Inflammatory macrophage treated with lipopolysaccharide for 1 hour (primary cell): ENCODE results near the gene OBSCN.

Source experiments
- DNase-seq, 2 donors: peaks; one replicate each; pipeline ENCODE4 v3.0.0-alpha.2; 2020 to 2022

Gene OBSCN

DNA sequence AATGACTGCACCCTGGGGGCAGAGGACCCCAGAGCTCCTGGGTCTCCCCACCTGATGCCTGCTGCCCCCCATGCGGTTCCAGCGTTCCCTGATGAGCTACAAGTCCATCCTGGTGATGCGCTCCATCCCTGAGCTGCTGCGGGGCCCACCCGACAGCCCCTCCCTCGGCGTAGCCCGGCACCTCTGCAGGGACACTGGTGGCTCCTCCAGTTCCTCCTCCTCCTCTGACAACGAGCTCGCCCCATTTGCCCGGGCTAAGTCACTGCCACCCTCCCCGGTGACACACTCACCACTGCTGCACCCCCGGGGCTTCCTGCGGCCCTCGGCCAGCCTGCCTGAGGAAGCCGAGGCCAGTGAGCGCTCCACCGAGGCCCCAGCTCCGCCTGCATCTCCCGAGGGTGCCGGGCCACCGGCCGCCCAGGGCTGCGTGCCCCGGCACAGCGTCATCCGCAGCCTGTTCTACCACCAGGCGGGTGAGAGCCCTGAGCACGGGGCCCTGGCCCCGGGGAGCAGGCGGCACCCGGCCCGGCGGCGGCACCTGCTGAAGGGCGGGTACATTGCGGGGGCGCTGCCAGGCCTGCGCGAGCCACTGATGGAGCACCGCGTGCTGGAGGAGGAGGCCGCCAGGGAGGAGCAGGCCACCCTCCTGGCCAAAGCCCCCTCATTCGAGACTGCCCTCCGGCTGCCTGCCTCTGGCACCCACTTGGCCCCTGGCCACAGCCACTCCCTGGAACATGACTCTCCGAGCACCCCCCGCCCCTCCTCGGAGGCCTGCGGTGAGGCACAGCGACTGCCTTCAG, 163.3 kb downstream of the OBSCN start:
- no peak for DNase-seq

DNA sequence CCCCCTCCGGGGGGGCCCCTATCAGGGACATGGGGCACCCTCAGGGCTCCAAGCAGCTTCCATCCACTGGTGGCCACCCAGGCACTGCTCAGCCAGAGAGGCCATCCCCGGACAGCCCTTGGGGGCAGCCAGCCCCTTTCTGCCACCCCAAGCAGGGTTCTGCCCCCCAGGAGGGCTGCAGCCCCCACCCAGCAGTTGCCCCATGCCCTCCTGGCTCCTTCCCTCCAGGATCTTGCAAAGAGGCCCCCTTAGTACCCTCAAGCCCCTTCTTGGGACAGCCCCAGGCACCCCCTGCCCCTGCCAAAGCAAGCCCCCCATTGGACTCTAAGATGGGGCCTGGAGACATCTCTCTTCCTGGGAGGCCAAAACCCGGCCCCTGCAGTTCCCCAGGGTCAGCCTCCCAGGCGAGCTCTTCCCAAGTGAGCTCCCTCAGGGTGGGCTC, 163.9 kb downstream of the OBSCN start:
- DNase-seq = no peak

DNA sequence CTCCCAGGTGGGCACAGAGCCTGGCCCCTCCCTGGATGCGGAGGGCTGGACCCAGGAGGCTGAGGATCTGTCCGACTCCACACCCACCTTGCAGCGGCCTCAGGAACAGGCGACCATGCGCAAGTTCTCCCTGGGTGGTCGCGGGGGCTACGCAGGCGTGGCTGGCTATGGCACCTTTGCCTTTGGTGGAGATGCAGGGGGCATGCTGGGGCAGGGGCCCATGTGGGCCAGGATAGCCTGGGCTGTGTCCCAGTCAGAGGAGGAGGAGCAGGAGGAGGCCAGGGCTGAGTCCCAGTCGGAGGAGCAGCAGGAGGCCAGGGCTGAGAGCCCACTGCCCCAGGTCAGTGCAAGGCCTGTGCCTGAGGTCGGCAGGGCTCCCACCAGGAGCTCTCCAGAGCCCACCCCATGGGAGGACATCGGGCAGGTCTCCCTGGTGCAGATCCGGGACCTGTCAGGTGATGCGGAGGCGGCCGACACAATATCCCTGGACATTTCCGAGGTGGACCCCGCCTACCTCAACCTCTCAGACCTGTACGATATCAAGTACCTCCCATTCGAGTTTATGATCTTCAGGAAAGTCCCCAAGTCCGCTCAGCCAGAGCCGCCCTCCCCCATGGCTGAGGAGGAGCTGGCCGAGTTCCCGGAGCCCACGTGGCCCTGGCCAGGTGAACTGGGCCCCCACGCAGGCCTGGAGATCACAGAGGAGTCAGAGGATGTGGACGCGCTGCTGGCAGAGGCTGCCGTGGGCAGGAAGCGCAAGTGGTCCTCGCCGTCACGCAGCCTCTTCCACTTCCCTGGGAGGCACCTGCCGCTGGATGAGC, 164.5 kb downstream of the OBSCN start:
- DNase-seq = no peak

DNA sequence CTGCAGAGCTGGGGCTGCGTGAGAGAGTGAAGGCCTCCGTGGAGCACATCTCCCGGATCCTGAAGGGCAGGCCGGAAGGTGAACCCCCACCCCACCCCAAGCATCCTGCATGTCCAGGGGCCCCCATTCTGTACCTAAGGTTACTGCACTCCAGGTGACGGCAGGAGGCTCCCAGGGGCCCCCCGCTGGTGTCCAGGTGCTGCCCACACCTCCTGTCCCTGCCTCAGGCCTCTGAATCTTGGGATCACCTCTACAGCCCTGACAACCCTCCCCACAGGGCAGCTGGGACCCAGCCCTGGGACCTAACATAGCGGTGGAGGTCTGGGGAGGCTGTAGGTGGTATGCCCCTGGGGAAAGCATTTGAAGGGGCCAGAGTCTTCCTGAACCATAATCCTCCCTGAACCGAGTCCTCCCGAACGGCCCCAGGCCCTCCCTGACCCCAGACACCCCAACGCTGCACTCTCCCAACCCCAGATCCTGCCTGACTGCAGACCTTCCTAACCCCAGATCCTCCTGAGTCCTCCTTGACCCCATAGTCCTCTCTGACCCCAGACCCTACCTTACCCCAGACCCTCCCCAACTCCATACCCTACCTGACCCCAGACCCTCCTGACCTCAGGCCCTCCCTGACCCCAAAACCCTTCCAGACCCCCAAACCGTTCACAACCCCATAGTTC, 165.3 kb downstream of the OBSCN start:
- no peak for DNase-seq

DNA sequence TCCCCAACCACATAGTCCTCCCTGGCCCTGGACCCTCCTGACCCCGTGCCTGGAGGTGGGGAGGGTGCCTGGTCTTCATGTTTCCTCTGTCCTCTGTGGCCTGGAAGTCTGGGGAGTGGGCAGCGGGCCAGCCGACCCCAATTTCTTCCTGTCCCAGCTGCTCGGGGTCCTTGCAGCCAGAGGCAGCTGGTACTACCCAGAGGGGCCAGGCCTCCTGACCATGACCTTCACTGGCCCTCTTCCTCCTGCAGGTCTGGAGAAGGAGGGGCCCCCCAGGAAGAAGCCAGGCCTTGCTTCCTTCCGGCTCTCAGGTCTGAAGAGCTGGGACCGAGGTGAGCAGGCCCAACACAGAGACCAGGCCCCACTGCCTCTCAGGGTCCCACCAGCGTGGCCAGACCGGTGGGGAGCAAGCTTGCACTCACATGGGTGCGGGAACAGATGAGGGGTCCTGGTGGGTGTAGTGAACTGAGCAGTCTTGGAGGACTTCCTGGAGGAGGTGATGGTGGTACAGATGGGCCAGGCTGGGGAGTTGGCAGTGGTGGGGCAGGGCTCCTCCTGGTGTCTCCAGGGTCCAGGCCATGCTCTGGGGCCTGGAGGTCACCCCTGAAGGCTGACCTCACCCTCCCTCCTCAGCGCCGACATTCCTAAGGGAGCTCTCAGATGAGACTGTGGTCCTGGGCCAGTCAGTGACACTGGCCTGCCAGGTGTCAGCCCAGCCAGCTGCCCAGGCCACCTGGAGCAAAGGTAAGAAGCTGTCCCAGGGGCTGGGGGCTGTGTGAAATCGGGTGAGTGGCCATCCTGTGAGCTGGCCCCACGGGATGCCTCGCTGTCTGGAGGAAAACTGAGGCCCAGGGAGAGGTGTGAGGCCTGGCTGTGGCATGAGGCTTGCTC, 166.1 kb downstream of the OBSCN start:
- no peak for DNase-seq

DNA sequence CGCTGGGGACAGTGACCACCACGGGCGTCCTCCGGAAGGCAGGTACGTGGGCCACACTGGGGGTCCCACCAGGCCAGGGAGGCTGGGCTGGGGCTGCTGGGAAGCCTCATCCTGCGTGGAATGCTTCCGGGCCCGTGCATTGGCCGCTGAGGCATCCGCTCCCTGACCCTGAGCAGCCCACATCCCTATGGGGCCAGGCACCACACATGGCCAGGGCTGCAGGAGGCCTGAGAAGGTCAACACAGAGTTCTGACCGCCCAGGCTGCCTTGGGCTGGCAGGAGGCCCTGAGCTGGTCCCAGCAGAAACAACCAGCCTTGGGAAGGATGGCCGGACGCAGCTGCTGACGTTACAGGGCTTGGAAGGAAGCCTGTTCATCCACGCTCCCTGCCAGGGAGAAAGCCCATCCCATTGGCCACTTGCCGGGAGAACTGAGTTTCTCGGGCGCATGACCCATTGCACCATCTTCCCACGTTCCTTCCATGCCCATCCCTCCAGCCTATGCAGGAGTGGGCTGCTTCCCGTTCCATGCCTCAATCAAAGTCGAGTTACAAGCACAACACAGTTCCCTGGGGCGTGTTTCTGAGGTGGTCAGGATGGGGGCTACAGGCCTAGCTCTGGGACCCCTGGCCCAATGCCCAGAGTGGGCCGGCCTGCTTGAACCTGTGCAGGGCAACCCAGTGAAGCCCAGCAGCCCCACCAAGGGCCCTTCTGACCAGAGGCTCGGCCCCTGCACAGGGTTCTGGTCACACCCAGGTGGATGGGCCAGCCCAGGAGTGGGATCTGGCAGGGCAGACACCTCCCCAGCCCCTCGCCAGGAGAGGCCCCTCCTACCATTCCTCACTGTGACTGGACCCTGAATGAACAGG, 167.1 kb downstream of the OBSCN start:
- DNase-seq = no peak

DNA sequence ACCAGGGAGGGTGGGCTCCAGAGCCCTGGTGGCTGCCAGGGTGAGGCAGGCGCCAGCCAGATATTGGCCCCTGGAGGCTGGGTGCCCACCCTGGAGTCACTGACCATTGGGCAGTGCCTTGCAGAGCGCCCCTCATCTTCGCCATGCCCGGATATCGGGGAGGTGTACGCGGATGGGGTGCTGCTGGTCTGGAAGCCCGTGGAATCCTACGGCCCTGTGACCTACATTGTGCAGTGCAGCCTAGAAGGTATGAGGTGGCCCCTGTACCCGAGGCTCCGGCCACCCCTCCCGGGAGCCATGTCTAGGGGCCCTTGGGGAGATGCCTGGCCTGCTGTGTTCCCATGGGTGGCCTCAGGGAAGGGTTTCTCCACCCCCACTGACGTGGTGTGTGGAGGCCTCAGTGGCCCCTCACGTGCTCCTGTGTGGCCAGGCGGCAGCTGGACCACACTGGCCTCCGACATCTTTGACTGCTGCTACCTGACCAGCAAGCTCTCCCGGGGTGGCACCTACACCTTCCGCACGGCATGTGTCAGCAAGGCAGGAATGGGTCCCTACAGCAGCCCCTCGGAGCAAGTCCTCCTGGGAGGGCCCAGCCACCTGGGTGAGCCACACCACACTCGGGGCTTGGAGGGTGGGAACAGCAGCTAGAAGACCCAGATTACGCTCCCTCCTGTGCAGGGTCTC, 167.9 kb downstream of the OBSCN start:
- DNase-seq = no peak

DNA sequence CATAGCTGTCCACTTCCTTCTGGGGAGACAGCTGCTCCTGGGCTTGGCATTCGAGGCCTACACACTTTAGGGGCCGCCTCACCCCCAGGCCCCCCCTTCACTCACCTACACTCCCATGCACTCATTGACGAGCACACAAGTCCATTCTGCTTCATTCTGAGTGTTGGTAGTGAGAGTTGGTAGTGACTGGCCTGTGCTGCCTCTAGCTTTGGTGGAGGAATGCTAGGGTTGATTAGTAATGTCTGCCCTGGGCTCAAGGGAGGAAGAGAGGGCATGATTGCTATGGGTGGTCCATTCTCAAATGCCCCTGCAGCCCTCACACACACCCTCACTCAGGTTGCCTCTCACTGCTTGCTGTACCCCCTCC, 168.4 kb downstream of the OBSCN start:
- no peak for DNase-seq

DNA sequence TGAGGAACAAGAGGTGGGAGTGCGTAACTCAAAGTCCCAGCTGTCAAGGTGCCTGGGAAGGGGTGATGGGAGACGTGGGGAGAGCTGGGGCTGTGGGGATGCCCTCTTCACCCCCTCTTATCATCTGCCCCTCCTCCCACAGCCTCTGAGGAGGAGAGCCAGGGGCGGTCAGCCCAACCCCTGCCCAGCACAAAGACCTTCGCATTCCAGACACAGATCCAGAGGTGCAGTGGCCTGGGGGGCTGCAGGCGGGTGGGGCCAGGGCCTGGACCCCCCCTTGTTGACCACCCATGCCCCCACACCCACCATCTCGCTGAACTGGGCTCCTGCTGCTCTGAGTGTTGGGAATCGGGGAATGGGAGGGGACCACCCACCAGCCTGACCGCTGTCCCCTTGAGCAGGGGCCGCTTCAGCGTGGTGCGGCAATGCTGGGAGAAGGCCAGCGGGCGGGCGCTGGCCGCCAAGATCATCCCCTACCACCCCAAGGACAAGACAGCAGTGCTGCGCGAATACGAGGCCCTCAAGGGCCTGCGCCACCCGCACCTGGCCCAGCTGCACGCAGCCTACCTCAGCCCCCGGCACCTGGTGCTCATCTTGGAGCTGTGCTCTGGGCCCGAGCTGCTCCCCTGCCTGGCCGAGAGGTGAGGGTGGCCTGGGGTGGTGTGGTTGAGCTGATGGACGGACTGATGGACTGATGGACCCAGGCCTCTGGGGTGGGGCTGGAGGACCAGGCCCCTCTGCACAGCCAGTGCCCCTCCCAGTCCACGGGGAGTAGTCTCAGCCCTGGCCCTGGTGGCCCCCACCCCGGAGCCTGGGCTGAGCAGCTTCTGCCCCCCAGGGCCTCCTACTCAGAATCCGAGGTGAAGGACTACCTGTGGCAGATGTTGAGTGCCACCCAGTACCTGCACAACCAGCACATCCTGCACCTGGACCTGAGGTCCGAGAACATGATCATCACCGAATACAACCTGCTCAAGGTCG, 169.1 kb downstream of the OBSCN start:
- DNase-seq = no peak

DNA sequence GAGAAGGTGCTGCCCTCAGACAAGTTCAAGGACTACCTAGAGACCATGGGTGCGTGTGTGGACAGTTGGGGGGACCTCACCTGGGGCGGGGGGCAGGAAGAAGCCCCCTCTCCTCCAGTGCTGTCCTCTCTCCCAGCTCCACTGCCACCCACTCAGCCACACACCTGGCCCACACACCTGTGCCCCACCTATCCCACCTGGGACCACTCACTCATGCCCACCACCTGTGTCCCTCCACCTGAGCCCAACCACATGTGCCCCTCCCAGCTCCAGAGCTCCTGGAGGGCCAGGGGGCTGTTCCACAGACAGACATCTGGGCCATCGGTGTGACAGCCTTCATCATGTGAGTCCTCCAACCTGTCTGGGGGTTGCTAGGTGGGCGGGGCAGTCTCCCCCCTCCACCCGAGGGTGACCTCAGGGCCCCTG, 169.8 kb downstream of the OBSCN start:
- DNase-seq = no peak

DNA sequence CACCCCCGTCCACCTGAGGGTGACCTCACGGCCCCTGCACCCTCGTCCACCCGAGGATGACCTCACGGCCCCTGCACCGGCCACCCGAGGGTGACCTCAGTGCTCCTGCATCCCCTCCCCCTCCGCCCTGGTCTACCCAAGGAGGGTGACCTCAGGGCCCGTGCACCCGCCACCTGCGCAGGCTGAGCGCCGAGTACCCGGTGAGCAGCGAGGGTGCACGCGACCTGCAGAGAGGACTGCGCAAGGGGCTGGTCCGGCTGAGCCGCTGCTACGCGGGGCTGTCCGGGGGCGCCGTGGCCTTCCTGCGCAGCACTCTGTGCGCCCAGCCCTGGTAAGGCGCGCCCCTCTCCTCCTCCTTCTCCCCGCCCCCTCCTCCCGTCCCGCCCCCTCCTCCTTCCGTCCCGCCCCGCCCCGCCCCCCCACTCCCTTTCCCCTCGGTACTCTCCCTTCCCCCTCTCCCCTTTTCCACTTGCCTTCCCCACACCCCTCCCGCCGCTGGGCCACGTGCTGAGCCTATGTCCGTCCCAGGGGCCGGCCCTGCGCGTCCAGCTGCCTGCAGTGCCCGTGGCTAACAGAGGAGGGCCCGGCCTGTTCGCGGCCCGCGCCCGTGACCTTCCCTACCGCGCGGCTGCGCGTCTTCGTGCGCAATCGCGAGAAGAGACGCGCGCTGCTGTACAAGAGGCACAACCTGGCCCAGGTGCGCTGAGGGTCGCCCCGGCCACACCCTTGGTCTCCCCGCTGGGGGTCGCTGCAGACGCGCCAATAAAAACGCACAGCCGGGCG, 170.4 kb downstream of the OBSCN start:
- peak; percentile 5 to 9 for DNase-seq

DNA sequence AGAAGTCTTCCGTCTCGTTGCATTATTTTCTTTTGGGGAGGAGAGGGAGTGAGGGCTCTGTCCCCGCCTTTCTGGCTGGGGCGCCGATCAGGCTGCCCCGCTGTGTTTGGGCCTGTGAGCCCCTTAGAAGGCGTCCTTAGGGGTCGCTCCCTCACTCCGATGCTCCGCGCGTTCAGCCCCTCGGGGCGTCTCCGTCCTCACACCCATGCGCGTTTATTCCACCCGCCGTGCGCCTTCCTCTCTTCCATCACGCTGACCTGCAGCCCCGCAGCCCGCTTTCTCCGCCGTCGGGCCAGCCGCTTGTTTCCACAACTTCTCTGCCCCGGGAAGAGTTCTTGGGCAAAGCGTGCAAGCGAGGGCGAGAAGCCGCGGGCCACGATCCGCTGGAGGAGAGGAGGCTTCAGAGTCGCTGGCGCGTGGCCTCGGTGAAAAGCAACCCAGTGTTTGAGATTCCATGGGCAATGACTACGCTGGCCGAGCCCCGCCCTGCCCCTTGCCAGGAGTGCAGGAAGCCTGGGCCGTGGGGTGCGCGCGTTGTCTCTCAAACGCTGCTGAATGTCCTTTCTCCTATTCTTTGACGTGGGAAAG, 171.1 kb downstream of the OBSCN start:
- no peak for DNase-seq

DNA sequence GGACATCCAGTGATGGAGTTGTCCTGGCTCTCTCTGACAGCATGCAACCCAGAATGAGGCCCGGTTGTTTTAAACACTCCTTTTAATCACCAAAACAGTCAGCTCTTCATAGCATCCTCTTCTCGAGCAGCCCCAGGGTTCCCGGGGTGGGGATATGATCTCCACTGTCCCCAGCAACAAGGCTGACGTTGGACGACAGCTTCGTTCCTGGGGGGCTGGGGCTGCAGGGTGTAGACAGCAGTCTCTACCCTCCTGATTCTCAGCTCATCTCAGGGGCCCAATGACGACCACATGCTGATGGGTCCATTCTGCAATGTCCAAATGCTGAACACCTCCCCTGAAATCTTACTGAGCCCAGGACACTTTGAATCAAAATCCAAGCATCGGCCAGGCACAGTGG, 171.8 kb downstream of the OBSCN start:
- no peak for DNase-seq

DNA sequence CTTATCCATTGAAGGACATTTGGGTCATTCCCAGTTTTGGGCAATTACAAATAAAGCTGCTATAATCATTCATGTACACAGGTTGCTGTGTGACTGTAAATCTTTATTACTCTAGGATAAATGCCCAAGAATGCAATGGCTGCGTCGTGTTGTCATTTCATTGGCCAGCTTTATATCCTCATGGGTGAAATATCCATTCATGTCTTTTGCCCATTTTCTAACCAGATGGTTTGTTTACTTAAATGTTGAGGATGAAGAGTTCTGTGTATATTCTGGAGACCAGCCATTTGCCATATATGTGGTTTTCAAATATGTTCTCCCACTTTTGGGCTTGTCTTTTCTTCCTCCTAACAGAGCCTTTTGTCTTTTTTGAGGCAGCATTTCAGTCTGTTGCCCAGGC, 173.5 kb downstream of the OBSCN start:
- DNase-seq = no peak

DNA sequence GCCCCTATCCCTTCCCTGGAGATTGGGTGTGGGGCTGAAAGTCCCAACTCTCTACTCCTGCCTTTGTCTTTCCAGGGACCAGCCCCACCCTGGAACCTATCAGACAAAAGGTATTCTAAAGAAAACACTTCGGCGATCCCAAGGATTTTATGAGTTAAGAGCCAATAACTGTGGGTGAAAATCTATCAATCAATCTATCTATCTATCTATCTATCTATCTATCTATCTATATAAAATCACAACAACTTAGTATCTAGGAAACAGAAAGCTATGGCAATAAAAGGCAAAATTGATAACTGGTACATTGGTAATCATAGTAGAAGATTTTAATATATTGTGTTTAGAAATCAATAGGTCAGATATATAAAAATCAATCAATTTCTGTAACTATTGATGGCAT, 175.9 kb downstream of the OBSCN start:
- DNase-seq = no peak

DNA sequence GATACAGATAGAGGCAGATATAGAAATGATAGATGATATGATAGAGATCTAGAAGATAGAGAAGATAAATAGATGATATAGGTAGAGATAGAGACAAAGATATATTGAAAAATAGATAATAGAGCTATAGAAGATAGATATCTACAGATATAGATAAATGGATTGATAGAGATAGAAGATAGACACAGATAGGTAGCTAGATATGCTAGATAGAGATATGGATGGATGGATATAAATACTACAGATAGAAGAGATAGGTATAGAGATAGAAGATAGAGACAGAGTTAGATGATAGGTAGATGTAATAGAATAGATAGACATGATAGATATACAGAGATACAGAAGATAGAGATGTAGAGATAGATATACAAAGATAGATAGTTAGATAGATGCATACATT, 177.4 kb downstream of the OBSCN start:
- no peak for DNase-seq

DNA sequence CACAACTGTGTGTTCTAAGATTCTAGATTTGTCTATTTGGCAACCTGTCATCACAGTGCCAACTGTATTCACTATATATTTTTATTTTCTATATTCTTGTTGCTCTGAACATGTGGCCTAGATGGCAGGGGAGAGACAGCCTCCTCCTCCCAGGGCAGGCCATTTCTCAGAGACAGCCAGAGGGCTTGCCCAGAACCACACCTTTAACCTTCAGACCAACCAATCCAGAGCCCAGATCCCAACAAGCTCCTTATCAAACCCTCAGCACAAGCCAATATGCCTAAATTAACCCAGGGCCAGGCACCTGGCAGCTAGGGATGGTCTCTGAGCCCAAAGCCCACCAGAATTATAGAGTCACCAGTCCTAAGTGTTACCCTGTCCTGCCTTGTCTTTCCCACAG, 179.5 kb downstream of the OBSCN start:
- DNase-seq = no peak

DNA sequence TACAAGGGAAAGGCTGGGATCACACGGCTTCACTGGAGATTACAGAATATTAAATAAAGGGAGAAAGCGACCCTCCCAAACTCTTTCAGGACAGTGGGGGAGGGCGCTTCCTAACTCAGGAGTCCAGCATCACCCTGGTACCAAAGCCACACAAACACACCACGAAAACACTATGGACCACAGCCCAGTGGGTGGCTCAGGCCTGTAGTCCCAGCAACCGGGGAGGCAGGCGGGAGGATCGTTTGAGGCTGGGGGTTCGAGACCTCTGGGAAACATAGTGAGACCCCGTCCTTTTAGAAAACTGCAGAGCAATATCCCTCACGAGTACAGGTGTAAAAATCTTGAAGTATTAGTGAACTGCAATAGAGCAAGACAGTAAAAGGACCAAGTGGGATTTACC, 182.8 kb downstream of the OBSCN start:
- DNase-seq = no peak
